Measurements from ENCODE around the gene SH2B3.
"Not testable (repeated sequence)": the region's sequence is repeated elsewhere in the genome, so short reads cannot be mapped to it uniquely, and the experiment has no call there.

Gene SH2B3

GRCh38 chr12:111462210-111462769, 56.6 kb downstream of the SH2B3 start:
- peak; percentile 55 for DNase-seq (ENCODE audit: low spot score)

DNA sequence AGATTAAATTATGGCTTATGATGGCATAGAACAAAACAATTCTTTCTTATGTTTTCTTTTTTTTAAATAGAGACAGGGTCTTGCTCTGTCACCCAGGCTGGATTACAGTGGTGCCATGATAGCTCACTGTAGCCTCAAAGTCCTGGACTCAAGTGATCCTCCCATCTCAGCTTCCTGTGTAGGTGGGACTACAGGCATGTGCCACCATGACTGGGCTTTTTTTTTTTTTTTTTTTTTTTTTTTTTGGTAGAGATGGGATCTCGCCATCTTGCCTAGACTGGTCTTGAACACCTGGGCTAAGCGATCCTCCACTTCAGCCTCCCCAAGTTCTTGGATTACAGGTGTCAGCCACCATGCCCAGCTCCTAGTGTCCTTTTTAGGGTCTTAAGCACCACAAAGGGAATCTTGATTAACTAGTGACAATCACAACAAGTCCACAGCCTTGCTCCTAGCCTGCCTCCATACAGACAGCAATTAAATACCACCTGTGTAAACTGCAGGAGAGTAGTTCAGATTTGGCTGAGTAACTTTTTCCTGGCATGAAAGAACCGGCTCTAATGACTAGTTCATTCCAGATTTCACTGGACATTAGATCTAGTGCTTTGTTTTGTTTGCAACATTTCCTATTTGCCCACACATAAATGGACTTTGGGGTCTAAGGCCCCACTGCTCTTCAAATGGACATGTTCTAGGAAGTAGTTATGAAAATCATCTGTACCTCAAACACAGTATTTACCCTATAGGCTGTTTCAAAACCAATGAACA, 61.6 kb downstream of the SH2B3 start:
- DNase-seq (ENCODE audit: low spot score), result no peak

GRCh38 chr12:111467857-111468241, 62.1 kb downstream of the SH2B3 start:
- DNase-seq (ENCODE audit: low spot score), result no peak

DNA sequence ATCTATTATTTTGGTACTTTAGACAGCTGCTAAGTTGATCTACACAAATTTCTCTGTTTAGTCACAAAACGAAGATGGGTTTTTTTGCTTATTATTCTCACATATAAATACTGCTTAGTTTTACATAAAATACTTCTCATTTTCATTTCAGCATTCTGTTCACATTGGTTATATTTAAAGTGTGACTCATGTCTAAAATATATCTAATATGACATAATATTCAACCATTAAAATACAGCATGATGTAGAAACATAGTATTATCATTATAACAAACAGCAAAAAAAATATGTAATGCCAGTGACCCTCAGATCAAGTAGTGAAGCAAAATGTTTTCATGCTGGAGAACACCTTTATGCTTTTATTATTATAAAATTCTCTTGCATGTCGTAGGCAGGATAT, 63.7 kb downstream of the SH2B3 start:
- no peak for DNase-seq (ENCODE audit: low spot score)

DNA sequence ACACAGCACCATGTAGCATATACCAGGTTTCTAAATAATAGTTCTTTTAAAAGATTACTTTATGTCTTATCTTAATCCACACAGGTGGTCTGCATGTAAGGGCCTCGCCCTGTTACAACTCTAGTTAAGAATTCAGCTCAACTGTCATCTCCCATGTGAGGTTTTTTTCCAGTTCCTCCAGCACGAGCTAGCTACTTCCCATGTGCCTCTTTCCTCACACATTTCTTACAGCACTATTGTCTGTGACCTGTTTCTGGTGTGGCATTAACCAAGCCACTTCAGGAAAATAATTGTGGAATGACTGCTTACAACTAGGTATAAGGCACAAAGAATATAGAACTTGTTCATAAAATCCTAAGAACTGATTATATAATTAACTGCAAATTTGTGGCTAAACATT, 65.5 kb downstream of the SH2B3 start:
- DNase-seq (ENCODE audit: low spot score), result no peak

DNA sequence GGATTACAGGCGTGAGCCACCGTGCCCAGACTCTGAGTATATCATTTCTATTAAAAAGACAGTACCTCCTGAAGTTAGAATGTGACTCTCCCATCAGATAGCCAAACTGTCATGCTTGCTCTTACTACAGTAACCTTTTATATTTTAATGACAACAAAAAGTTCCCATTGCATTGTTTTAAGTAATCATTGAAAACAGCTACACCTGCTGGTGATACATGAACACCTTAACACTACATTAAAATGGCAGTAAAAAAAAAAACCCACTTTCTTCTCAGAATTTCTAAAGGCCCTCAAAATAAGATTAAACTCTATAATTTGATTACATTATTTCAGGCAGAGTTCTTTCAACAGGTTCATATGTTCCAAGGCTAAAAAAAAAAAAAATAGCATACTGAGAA, 76.7 kb downstream of the SH2B3 start:
- DNase-seq (ENCODE audit: low spot score), result no peak

- DNase-seq (ENCODE audit: low spot score), result no peak
Observed at GRCh38 chr12:111488271-111488670, 82.5 kb downstream of the SH2B3 start.

DNA sequence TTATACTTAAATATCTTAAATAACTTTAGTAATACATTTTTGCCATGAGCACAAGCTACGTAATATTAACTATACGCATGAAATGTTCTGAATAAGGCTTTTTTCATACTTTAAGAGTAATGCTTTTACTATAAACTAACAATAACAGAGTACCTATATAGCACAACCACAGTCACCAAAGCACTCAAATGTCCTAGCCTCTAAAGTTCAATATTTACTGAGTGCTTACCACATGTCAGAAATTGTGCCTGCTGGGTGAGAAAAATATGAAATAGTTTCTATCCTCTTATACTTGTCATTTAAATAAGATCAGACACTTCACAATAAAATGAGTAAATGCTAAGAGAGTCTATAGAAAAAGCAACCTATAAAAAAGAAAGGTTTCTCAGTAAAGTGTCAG, 83.1 kb downstream of the SH2B3 start:
- no peak for DNase-seq (ENCODE audit: low spot score)

DNA sequence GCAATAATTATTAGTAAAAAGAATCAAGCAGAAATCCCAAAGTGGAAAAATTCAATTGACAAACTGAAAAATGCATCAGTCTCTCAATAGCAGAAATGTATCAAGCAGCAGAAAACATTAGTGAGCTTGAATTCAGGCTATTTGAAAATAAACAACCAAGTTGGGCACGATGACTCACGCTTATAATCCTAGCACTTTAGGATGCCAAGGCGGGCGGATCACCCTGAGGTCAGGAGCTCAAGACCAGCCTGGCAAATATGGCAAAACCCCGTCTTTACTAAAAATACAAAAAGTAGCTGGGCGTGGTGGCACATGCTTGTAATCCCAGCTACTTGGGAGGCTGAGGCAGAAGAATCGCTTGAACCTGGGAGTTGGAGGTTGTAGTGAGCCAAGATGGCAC, 87.3 kb downstream of the SH2B3 start:
- DNase-seq (ENCODE audit: low spot score), result not testable (repeated sequence)

GRCh38 chr12:111494676-111495075, 89.0 kb downstream of the SH2B3 start:
- DNase-seq (ENCODE audit: low spot score), result no peak

Measured in hepatic stellate cell (primary cell).